Activated CD8-positive, alpha-beta memory T cell treated with anti-CD3 and anti-CD28 coated beads for 4 hours (primary cell): ENCODE data around the gene RAB3B.

Experiments used
- DNase-seq, 2 donors: peaks; one replicate each; pipeline ENCODE4 v3.0.0-alpha.2; 2020; ENCODE audit warnings: low read depth in 2 of 2

The RAB3B gene

GRCh38 chr1:51871351-51871975, 119.0 kb downstream of the RAB3B start:
- no peak for DNase-seq

GRCh38 chr1:51870603-51871350, 119.7 kb downstream of the RAB3B start:
- no peak for DNase-seq

GRCh38 chr1:51867479-51868232, 122.8 kb downstream of the RAB3B start:
- no peak for DNase-seq

- no peak for DNase-seq
These were observed 127.1 kb downstream of the RAB3B start for GRCh38 chr1:51863384-51863783.

GRCh38 chr1:51861669-51862068, 128.8 kb downstream of the RAB3B start:
- DNase-seq, result no peak

- no peak for DNase-seq
These were observed 130.8 kb downstream of the RAB3B start for GRCh38 chr1:51859735-51860134.

GRCh38 chr1:51859333-51859732, 131.2 kb downstream of the RAB3B start:
- DNase-seq, result no peak

- DNase-seq, result no peak
These were observed 131.6 kb downstream of the RAB3B start for GRCh38 chr1:51858892-51859291.
